GM21528 (cell line): ENCODE results near the gene SDK1.
"Not testable (repeated sequence)": the region's sequence is repeated elsewhere in the genome, so short reads cannot be mapped to it uniquely, and the experiment has no call there.

Source experiments
- ATAC-seq: cut with Tn5 transposase; IDR thresholded peaks from one replicate; pipeline ENCODE4 v1.9.1; 2021; ENCODE audit warnings: mild to moderate bottlenecking, moderate library complexity; ENCODE audit not compliant: unreplicated experiment, low FRiP score

The SDK1 gene

GRCh38 chr7:4288791-4289394, 987.8 kb downstream of the SDK1 start:
- no peak for ATAC-seq

GRCh38 chr7:4297165-4297917, 996.3 kb downstream of the SDK1 start:
- ATAC-seq: no peak

- ATAC-seq: no peak
Observed at GRCh38 chr7:4297918-4298219, 996.8 kb downstream of the SDK1 start.

- no peak for ATAC-seq
Observed at GRCh38 chr7:4299431-4299830, 998.4 kb downstream of the SDK1 start.

- no peak for ATAC-seq
Observed at GRCh38 chr7:4302203-4302905, 1001.3 kb downstream of the SDK1 start.

- ATAC-seq: no peak
Observed at GRCh38 chr7:4307316-4308204, 1006.5 kb downstream of the SDK1 start.

- ATAC-seq: no peak
Observed at GRCh38 chr7:4308205-4308590, 1007.1 kb downstream of the SDK1 start.

GRCh38 chr7:4313911-4314310, 1012.9 kb downstream of the SDK1 start:
- ATAC-seq: not testable (repeated sequence)

- not testable (repeated sequence) for ATAC-seq
Observed at GRCh38 chr7:4314316-4314715, 1013.3 kb downstream of the SDK1 start.
